ENCODE measurements around the gene LRMDA.

DNA sequence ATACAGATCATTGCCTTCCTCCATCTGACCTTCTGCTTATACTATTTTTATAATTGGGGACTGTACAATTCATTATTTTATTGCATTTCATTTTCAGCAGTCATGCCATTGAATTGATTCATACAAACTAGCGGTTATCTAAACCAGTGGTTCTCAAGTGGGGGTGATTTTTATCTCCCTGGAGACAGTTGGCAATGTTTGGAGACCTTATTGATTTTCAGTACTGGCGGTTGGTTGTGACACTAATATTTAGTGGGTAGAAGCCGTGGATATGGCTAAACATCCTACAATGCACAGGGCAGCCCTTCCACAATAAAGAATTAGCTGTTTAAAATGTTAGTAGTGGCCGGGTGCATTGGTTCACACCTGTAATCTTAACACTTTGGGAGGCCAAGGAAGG, 765.9 kb downstream of the LRMDA start:
- TF ChIP-seq, protein P1, sequence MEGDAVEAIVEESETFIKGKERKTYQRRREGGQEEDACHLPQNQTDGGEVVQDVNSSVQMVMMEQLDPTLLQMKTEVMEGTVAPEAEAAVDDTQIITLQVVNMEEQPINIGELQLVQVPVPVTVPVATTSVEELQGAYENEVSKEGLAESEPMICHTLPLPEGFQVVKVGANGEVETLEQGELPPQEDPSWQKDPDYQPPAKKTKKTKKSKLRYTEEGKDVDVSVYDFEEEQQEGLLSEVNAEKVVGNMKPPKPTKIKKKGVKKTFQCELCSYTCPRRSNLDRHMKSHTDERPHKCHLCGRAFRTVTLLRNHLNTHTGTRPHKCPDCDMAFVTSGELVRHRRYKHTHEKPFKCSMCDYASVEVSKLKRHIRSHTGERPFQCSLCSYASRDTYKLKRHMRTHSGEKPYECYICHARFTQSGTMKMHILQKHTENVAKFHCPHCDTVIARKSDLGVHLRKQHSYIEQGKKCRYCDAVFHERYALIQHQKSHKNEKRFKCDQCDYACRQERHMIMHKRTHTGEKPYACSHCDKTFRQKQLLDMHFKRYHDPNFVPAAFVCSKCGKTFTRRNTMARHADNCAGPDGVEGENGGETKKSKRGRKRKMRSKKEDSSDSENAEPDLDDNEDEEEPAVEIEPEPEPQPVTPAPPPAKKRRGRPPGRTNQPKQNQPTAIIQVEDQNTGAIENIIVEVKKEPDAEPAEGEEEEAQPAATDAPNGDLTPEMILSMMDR (IDR thresholded peaks at IDR 0.05): no peak
- no peak for TF ChIP-seq POLR2A (IDR thresholded peaks at IDR 0.05)
